Spleen (tissue), 7 donors: Measurements from ENCODE around the gene RO60.

Experiments used
- POLR2A ChIP-seq, 3 donors: fragments of 450-650 bp; IDR thresholded peaks; one replicate each; pipeline ENCODE4 v1.5.1; 2017; ENCODE audit warnings: antibody characterized with exemption in 3 of 3, mild to moderate bottlenecking in 1 of 3
- POLR2AphosphoS5 ChIP-seq, 3 donors: sonication (generic); formaldehyde crosslinking; IDR thresholded peaks; one replicate each; pipeline ENCODE4 v1.5.1; 2017; ENCODE audit warnings: antibody characterized with exemption in 3 of 3
- TF ChIP-seq, protein P1 (sequence below), 11 experiments: fragments of 200-600 bp in 7 of 11; fragments of 450-650 bp in 4 of 11; sonication (generic) in 4 of 11; IDR thresholded peaks in 8 of 11; conservative IDR thresholded peaks in 3 of 11; 1 replicate in 7 of 11; 2 replicates in 4 of 11; pipeline versions ENCODE4 v1.4.0 to v1.8.0; 2016 to 2021; ENCODE audit warnings: antibody characterized with exemption in 11 of 11, inconsistent platforms in 4 of 11, mild to moderate bottlenecking in 1 of 11
- donor health status: DM: no; HTN: no; CAD: no; lungs with moderate emphysema.
- donor health status: DM: no; HTN: no; CAD: no.
- donor health status: DM: no; HTN: no; CAD: no.

- TF ChIP-seq, protein P1, sequence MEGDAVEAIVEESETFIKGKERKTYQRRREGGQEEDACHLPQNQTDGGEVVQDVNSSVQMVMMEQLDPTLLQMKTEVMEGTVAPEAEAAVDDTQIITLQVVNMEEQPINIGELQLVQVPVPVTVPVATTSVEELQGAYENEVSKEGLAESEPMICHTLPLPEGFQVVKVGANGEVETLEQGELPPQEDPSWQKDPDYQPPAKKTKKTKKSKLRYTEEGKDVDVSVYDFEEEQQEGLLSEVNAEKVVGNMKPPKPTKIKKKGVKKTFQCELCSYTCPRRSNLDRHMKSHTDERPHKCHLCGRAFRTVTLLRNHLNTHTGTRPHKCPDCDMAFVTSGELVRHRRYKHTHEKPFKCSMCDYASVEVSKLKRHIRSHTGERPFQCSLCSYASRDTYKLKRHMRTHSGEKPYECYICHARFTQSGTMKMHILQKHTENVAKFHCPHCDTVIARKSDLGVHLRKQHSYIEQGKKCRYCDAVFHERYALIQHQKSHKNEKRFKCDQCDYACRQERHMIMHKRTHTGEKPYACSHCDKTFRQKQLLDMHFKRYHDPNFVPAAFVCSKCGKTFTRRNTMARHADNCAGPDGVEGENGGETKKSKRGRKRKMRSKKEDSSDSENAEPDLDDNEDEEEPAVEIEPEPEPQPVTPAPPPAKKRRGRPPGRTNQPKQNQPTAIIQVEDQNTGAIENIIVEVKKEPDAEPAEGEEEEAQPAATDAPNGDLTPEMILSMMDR (IDR thresholded peaks at IDR 0.05 in 8 of 11, conservative IDR thresholded peaks at IDR 0.05 in 3 of 11): no peak
- TF ChIP-seq POLR2A (IDR thresholded peaks at IDR 0.05): no peak
- no peak for TF ChIP-seq POLR2AphosphoS5 (IDR thresholded peaks at IDR 0.05)
Observed at GRCh38 chr1:193013707-193014106, 45.7 kb upstream of the RO60 start.
